ENCODE results near the gene METTL24. TPM values are rescaled to one million over a fixed set of nuclear protein-coding genes. Genes with fewer than 3 reads are reported as not detected.
"Not testable (repeated sequence)": the region's sequence is repeated elsewhere in the genome, so short reads cannot be mapped to it uniquely, and the experiment has no call there.

Gene METTL24
- total and polyA plus RNA-seq, 2 of the 8 experiments (the other 6 are each of a cell fraction or from before 2014, with no cell fraction given): 0.30 to 0.39 TPM

DNA sequence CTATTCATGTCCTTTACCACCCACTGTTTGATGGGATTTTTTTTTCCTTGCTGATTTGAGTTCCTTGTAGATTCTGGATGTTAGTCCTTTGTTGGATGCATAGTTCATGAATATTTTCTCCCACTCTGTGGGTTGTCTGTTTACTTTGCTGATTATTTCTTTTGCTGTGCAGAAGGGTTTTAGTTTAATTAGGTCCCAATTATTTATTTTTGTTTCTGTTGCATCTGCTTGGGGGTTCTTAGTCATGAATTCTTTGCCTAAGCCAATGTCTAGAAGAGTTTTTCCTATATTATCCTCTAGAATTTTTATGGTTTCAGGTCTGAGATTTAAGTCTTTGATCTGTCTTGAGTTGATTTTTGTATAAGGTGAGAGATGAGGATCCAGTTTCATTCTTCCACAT lies 85.4 kb downstream of the METTL24 start:
- H2BK15ac ChIP-seq (ENCODE audit: low read length); H3K36me3 ChIP-seq (ENCODE audit: control insufficient read depth in 2 of 4, insufficient read depth in 4 of 4, low read length in 3 of 4); H2BK20ac ChIP-seq (ENCODE audit: low read length); H2BK120ac ChIP-seq (replicated peaks; ENCODE audit: low read depth, low read length); H3K79me1 ChIP-seq (ENCODE audit: low read depth, low read length); POLR2A ChIA-PET (ENCODE audit: partially characterized antibody); H3K56ac ChIP-seq (replicated peaks; ENCODE audit: insufficient read length, low read depth, low read length); H4K20me1 ChIP-seq (replicated peaks in 1 of 2; ENCODE audit: control insufficient read depth in 1 of 2, insufficient read depth in 2 of 2, low read length in 2 of 2); H3K23ac ChIP-seq (ENCODE audit: insufficient read length); DNase-seq (ENCODE audit: low read depth in 1 of 2, low spot score in 2 of 2); H3K27ac ChIP-seq (ENCODE audit: low read depth, low read length); H3K79me2 ChIP-seq (ENCODE audit: control insufficient read depth in 1 of 2, insufficient read depth in 2 of 2, low read length in 2 of 2); FAIRE-seq; H3K18ac ChIP-seq (ENCODE audit: extremely low read depth, low read length); H3K4me3 ChIP-seq (ENCODE audit: extremely low read depth in 1 of 4, insufficient read depth in 2 of 4, low read depth in 3 of 4, low read length in 4 of 4); CTCF ChIA-PET (ENCODE audit: partially characterized antibody); H2BK5ac ChIP-seq (ENCODE audit: low read depth, low read length); H2AFZ ChIP-seq (ENCODE audit: low read length); H4K5ac ChIP-seq (ENCODE audit: insufficient read length, low read depth, low read length); H3K9me3 ChIP-seq (ENCODE audit: insufficient read depth in 2 of 2, low read depth in 1 of 2, low read length in 1 of 2); H3K9ac ChIP-seq (replicated peaks in 1 of 4; ENCODE audit: extremely low read depth in 1 of 4, low read depth in 3 of 4, low read length in 3 of 4); H3K4me1 ChIP-seq (replicated peaks in 1 of 4; ENCODE audit: control insufficient read depth in 3 of 4, insufficient read depth in 4 of 4, low read length in 3 of 4); H3K23me2 ChIP-seq (ENCODE audit: low read depth, low read length); H2BK12ac ChIP-seq (ENCODE audit: low read depth, low read length); H2AK5ac ChIP-seq (ENCODE audit: low read depth, low read length); H3K27me3 ChIP-seq (replicated peaks in 1 of 4; ENCODE audit: control insufficient read depth in 3 of 4, extremely low read depth in 1 of 4, insufficient read depth in 3 of 4, low read length in 3 of 4); H3K14ac ChIP-seq (ENCODE audit: insufficient read length); H4K8ac ChIP-seq (ENCODE audit: extremely low read depth, insufficient read depth, low read length); H4K91ac ChIP-seq (replicated peaks; ENCODE audit: insufficient read length, low read length); H3K4me2 ChIP-seq (ENCODE audit: insufficient read depth in 1 of 2, low read depth in 2 of 2, low read length in 2 of 2); H3K4ac ChIP-seq (replicated peaks; ENCODE audit: insufficient read length, low read depth, low read length): not testable (repeated sequence)
